Mucosa of descending colon (tissue), 3 donors: ENCODE results near the gene CDY1B. TPM values are rescaled to one million over a fixed set of nuclear protein-coding genes. Genes with fewer than 3 reads are reported as not detected.
"Not testable (repeated sequence)": the region's sequence is repeated elsewhere in the genome, so short reads cannot be mapped to it uniquely, and the experiment has no call there.

Experiments used
- ATAC-seq: fragments of 200-7000 bp; cut with Tn5 transposase; one replicate; pipeline ENCODE4 v1.9.1; 2020; ENCODE audit warnings: mild to moderate bottlenecking, moderate library complexity
- DNase-seq, 3 donors: peaks; one replicate each; pipeline ENCODE4 v3.0.0-alpha.2; 2020
- H3K36me3 ChIP-seq: fragments of 200-600 bp; one replicate; pipeline ENCODE4 v1.8.0; 2021; ENCODE audit warnings: low read depth, mild to moderate bottlenecking
- H3K4me1 ChIP-seq: fragments of 200-600 bp; one replicate; pipeline ENCODE4 v1.8.0; 2021; ENCODE audit warnings: low read depth, mild to moderate bottlenecking
- H3K4me3 ChIP-seq: fragments of 200-600 bp; one replicate; pipeline ENCODE4 v1.8.0; 2021; ENCODE audit warnings: mild to moderate bottlenecking
- H3K9me3 ChIP-seq: fragments of 200-600 bp; one replicate; pipeline ENCODE4 v1.8.0; 2021; ENCODE audit warnings: mild to moderate bottlenecking
- intact Hi-C, 2 donors: fragments of 100-400 bp; cut with DNase I in 1 of 2; cut with micrococcal nuclease in 1 of 2; formaldehyde crosslinking; loops; one replicate each; pipeline versions ENCODE4 v1.11.0 to v1.11.1; 2022; cut with DNase I, micrococcal nuclease
- long read RNA-seq, 2 donors: library from polyadenylated mRNA; unstranded; transcript quantifications; one replicate each; pipeline ENCODE4 v2.0.0, GENCODE V29; 2019 to 2021
- total RNA-seq, 3 donors: library from RNA; stranded (reverse); fragmentation: NEBNext Ultra II Directional in 2 of 3; extraction: Animal tissue kit (Norgen Biotek cat#: 25700) in 2 of 3; gene quantifications; one replicate each; pipeline versions ENCODE4 v1.2.1 to v1.2.4, GENCODE V29; 2021 to 2023
- donor health status: DM: no; HTN: no; CAD: no; lungs with moderate emphysema.
- donor health status: DM: no; HTN: no; CAD: no.
- donor health status: DM: no; HTN: yes; CAD: no.

Gene CDY1B
- total RNA-seq, result not detected
- long read RNA-seq, donor 1, result 0 reads
- long read RNA-seq, donor 2, result 0 reads

- H3K36me3 ChIP-seq, DNase-seq, H3K4me3 ChIP-seq, H3K4me1 ChIP-seq, ATAC-seq, intact Hi-C loops, H3K9me3 ChIP-seq: not testable (repeated sequence)
Measured at GRCh38 chrY:24047919-24048318, at the start of gene CDY1B. Gene CDY1B (minus strand): TSS chrY:24048019. CDS start chrY:24047688, 331 bp downstream.

- DNase-seq, intact Hi-C loops, H3K4me1 ChIP-seq, H3K4me3 ChIP-seq, H3K36me3 ChIP-seq, H3K9me3 ChIP-seq, ATAC-seq: not testable (repeated sequence)
Measured at GRCh38 chrY:24049525-24049924, 1.7 kb upstream of the CDY1B start.

GRCh38 chrY:24043209-24043608, 4.6 kb downstream of the CDY1B start:
- H3K4me1 ChIP-seq, intact Hi-C loops, H3K36me3 ChIP-seq, H3K9me3 ChIP-seq, H3K4me3 ChIP-seq, DNase-seq, ATAC-seq: not testable (repeated sequence)

GRCh38 chrY:24039008-24039718, 8.7 kb downstream of the CDY1B start:
- ATAC-seq, H3K36me3 ChIP-seq, H3K4me1 ChIP-seq, H3K9me3 ChIP-seq, intact Hi-C loops, H3K4me3 ChIP-seq, DNase-seq: not testable (repeated sequence)

GRCh38 chrY:24026212-24027103, 21.4 kb downstream of the CDY1B start:
- H3K4me1 ChIP-seq, H3K4me3 ChIP-seq, ATAC-seq, H3K36me3 ChIP-seq, DNase-seq, H3K9me3 ChIP-seq, intact Hi-C loops: not testable (repeated sequence)
